HepG2 (cell line): ENCODE data around the gene ATP2C2. TPM values are rescaled to one million over a fixed set of nuclear protein-coding genes. Genes with fewer than 3 reads are reported as not detected.

Experiments used
- ATAC-seq: fragments of 200-7000 bp; cut with Tn5 transposase; 3 replicates; pipeline ENCODE4 v1.9.1; 2020; ENCODE audit warnings: mild to moderate bottlenecking, moderate library complexity
- BruUV-seq: library from RNA; stranded (reverse); fragments of 400-500 nt; replicated peaks from 2 replicates; lab custom pipeline; 2021; lab: Mats Ljungman, UMichigan
- CTCF ChIA-PET: fragments of 300-600 bp; formaldehyde crosslinking; extraction: SDS; loops from one replicate; lab custom pipeline; 2021; ENCODE audit warnings: low total read pairs, inconsistent platforms, low intra/inter-chr PET ratio; lab: Yijun Ruan, JAX
- POLR2A ChIA-PET: fragments of 350-600 bp; sonication (Branson Sonifier 250); formaldehyde crosslinking; loops from one replicate; lab custom pipeline; 2020; ENCODE audit warnings: antibody characterized with exemption, inconsistent platforms; lab: Yijun Ruan, JAX
- DNase-seq: peaks from one replicate; pipeline ENCODE4 v3.0.0-alpha.2; 2015; ENCODE audit warnings: low spot score
- FAIRE-seq: peaks from 3 replicates; lab custom pipeline; 2011; peaks lifted over from hg19 to GRCh38; lab: Jason Lieb, UNC
- H2AFZ ChIP-seq: one replicate; pipeline ENCODE4 v1.6.1; 2011; ENCODE audit warnings: low read length, inconsistent platforms
- H3K27ac ChIP-seq: fragments of 300-600 bp; 3 replicates; pipeline ENCODE4 v1.8.0; 2011; ENCODE audit warnings: mixed run types, mild to moderate bottlenecking, mixed read lengths, low read length, inconsistent platforms; ENCODE audit not compliant: insufficient read depth; ENCODE audit errors: extremely low read length
- H3K27me3 ChIP-seq, 2 experiments: fragments of 200-600 bp in 1 of 2; 2 replicates in 1 of 2; 3 replicates in 1 of 2; pipeline versions ENCODE4 v1.6.0 to v1.8.0; 2011; ENCODE audit warnings: low read length in 2 of 2, mild to moderate bottlenecking in 2 of 2, moderate library complexity in 2 of 2, inconsistent platforms in 1 of 2; ENCODE audit not compliant: insufficient read depth in 2 of 2, control insufficient read depth in 1 of 2
- H3K36me3 ChIP-seq, 2 experiments: fragments of 200-600 bp in 1 of 2; replicated peaks in 1 of 2; 2 replicates in 1 of 2; 3 replicates in 1 of 2; pipeline versions ENCODE4 v1.5.1 to v1.8.0; 2011; ENCODE audit warnings: low read length in 2 of 2, inconsistent platforms in 1 of 2; ENCODE audit not compliant: insufficient read depth in 2 of 2, control insufficient read depth in 1 of 2
- H3K4me1 ChIP-seq: 2 replicates; pipeline ENCODE4 v1.5.1; 2012; ENCODE audit warnings: low read length, inconsistent platforms; ENCODE audit not compliant: insufficient read depth
- H3K4me2 ChIP-seq: 2 replicates; pipeline ENCODE4 v1.6.0; 2011; ENCODE audit warnings: low read depth, low read length, inconsistent platforms
- H3K4me3 ChIP-seq, 3 experiments: fragments of 200-600 bp in 1 of 3; sonication (generic), shearing (Covaris generic) in 1 of 3; replicated peaks in 1 of 3; 2 replicates each; pipeline ENCODE4 v1.5.1; 2011 to 2016; ENCODE audit warnings: low read length in 3 of 3, inconsistent platforms in 2 of 3, low read depth in 2 of 3, mild to moderate bottlenecking in 2 of 3, control low read depth in 1 of 3, mixed read lengths in 1 of 3; ENCODE audit not compliant: insufficient read depth in 1 of 3
- H3K79me2 ChIP-seq: one replicate; pipeline ENCODE4 v1.6.1; 2011; ENCODE audit warnings: low read length, inconsistent platforms; ENCODE audit not compliant: insufficient read depth
- H3K9ac ChIP-seq: 2 replicates; pipeline ENCODE4 v1.6.0; 2011; ENCODE audit warnings: mild to moderate bottlenecking, low read depth, low read length, inconsistent platforms; ENCODE audit not compliant: insufficient read depth
- H3K9me3 ChIP-seq: 2 replicates; pipeline ENCODE4 v1.5.1; 2012; ENCODE audit warnings: mild to moderate bottlenecking, low read length
- H4K20me1 ChIP-seq: 2 replicates; pipeline ENCODE4 v1.6.0; 2011; ENCODE audit warnings: inconsistent platforms, mild to moderate bottlenecking, low read length, moderate library complexity; ENCODE audit not compliant: insufficient read depth
- BRCA1 ChIP-seq: sonication (generic); formaldehyde crosslinking; IDR thresholded peaks from 2 replicates; pipeline ENCODE4 v1.4.0; 2020; ENCODE audit warnings: missing genetic modification reagents
- CEBPG ChIP-seq: IDR thresholded peaks from 2 replicates; pipeline ENCODE4 v1.6.1; 2016
- ESRRA ChIP-seq: sonication (generic); formaldehyde crosslinking; IDR thresholded peaks from 2 replicates; pipeline ENCODE4 v1.5.1; 2020; ENCODE audit warnings: mild to moderate bottlenecking, low read depth, missing genetic modification reagents
- GABPA ChIP-seq, 2 experiments: IDR thresholded peaks; 2 replicates each; pipeline ENCODE4 v1.6.1; 2011 to 2016; ENCODE audit warnings: low read depth in 2 of 2, low read length in 1 of 2, missing biosample characterization in 1 of 2, missing genetic modification characterization in 1 of 2
- MEIS2 ChIP-seq: sonication (generic); formaldehyde crosslinking; IDR thresholded peaks from 2 replicates; pipeline ENCODE4 v1.9.0; 2021; ENCODE audit warnings: mild to moderate bottlenecking, missing genetic modification reagents
- MLLT10 ChIP-seq: sonication (generic); formaldehyde crosslinking; IDR thresholded peaks from 2 replicates; pipeline ENCODE4 v1.4.0; 2020; ENCODE audit warnings: missing genetic modification reagents
- SSRP1 ChIP-seq: IDR thresholded peaks from 2 replicates; pipeline ENCODE4 v1.6.1; 2016; ENCODE audit warnings: control low read depth
- TAF1 ChIP-seq: sonication (generic); formaldehyde crosslinking; IDR thresholded peaks from 2 replicates; pipeline ENCODE4 v1.4.0; 2020; ENCODE audit warnings: missing genetic modification reagents
- TAF15 ChIP-seq: fragments of 200-400 bp; formaldehyde crosslinking; IDR thresholded peaks from one replicate; pipeline ENCODE4 v1.6.1; 2018; ENCODE audit warnings: mild to moderate bottlenecking, low read depth, low read length; ENCODE audit not compliant: poor library complexity, severe bottlenecking
- ZNF121 ChIP-seq: sonication (generic); formaldehyde crosslinking; IDR thresholded peaks from 2 replicates; pipeline ENCODE4 v1.5.0; 2020; ENCODE audit warnings: mild to moderate bottlenecking, missing genetic modification reagents
- ZNF382 ChIP-seq: sonication (generic); formaldehyde crosslinking; IDR thresholded peaks from 2 replicates; pipeline ENCODE4 v1.5.0; 2020; ENCODE audit warnings: missing genetic modification reagents, mild to moderate bottlenecking, borderline replicate concordance
- ZNF432 ChIP-seq: sonication (generic); formaldehyde crosslinking; IDR thresholded peaks from 2 replicates; pipeline ENCODE4 v1.5.0; 2020; ENCODE audit warnings: missing genetic modification reagents, mild to moderate bottlenecking, borderline replicate concordance
- ZNF557 ChIP-seq: sonication (generic); formaldehyde crosslinking; IDR thresholded peaks from 2 replicates; pipeline ENCODE4 v1.4.0; 2020; ENCODE audit warnings: missing genetic modification reagents
- ZNF747 ChIP-seq: sonication (generic); formaldehyde crosslinking; IDR thresholded peaks from 2 replicates; pipeline ENCODE4 v1.8.1; 2023; ENCODE audit warnings: missing genetic modification reagents, mild to moderate bottlenecking, borderline replicate concordance
- WGBS: methylation state at CpG from one replicate; pipeline ENCODE4 v1.1.6; 2017; ENCODE audit warnings: low lambda C conversion rate; 5-methylcytosine and 5-hydroxymethylcytosine counted together
- in situ Hi-C: cut with HindIII; loops from 2 replicates; pipeline ENCODE4 v1.10.0; 2017; ENCODE audit warnings: low pct_unique_long_range_greater_than_20kb; ENCODE audit not compliant: extremely low pct_ligation_motif_present
- intact Hi-C: fragments of 100-400 bp; cut with micrococcal nuclease; formaldehyde crosslinking; loops from one replicate; pipeline ENCODE4 v1.10.0; 2022; ENCODE audit not compliant: unreplicated experiment
- polyA plus RNA-seq, 8 experiments: library from polyadenylated mRNA; depleted of rRNA in 3 of 8; stranded (reverse) in 7 of 8; unstranded in 1 of 8; fragments of >200 nt; fragmentation: Illumina TruSeq in 4 of 8; extraction: Trizol in 4 of 8; gene quantifications; 2 replicates each; pipeline versions ENCODE4 v1.2.1 to v1.2.3, GENCODE V29; 2011 to 2016; ENCODE audit warnings: low read depth in 4 of 8, missing spikeins in 1 of 8, mixed read lengths in 1 of 8; ENCODE audit not compliant: insufficient read depth in 1 of 8
- total RNA-seq, 5 experiments: library from RNA; depleted of rRNA; stranded (reverse); fragments of >200 nt; fragmentation: Illumina TruSeq; extraction: Trizol; gene quantifications; 2 replicates each; pipeline ENCODE4 v1.2.3, GENCODE V29; 2016; ENCODE audit warnings: low read depth in 1 of 5
- TF ChIP-seq, protein P1 (sequence below): sonication (generic); formaldehyde crosslinking; IDR thresholded peaks from 2 replicates; pipeline ENCODE4 v1.4.0; 2020; ENCODE audit warnings: missing genetic modification reagents

The ATP2C2 gene
- total and polyA plus RNA-seq, 2 of the 13 experiments (the other 11 are each of a cell fraction or from before 2014, with no cell fraction given) = 0.07 TPM; not detected in 1

DNA sequence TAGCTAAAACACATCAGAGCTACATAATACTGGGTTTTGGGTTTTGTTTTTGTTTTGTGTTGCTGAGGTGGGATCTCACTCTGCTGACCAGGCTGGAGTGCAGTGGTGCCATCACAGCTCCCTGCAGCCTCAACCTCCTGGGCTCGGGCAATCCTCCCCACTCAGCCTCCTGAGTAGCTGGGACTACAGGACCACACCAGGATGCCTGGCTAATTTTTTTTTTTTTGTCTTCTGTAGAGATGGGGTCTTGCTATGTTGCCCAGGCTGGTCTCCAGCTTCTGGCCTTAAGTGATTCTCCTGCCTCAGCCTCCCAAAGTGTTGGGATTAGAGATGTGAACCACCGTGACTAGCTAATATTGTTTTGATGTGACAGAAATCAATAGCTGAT lies 129.9 kb downstream of the ATP2C2 start:
- Histone ChIP-seq H3K4me1 (peaks cover 7% of the 10 kb centered on the region; the same call in 1 of the 2 replicates), H3K27me3 (no peaks in the 10 kb centered on the region), H4K20me1 (no peaks in the 10 kb centered on the region), H2AFZ (no peak overlapping the region), H3K36me3 (peaks cover 6 to 19% of the 10 kb centered on the region in 2 experiments; a peak in 3 of 5 replicates), H3K4me3 (no peak overlapping the region), H3K4me2 (no peak overlapping the region), H3K9me3 (0 out of 2 replicates have a peak, but pooled peaks cover 6% of the 10 kb centered on the region), H3K27ac (no peak overlapping the region), H3K9ac (no peak overlapping the region), H3K79me2 (no peaks in the 10 kb centered on the region)
- TF ChIP-seq ZNF557 (CRISPR knock-in tag) (no peak), ZNF121 (CRISPR knock-in tag) (peak; percentile 62; the same call in 1 of the 2 replicates)
- TF ChIP-seq, protein P1, sequence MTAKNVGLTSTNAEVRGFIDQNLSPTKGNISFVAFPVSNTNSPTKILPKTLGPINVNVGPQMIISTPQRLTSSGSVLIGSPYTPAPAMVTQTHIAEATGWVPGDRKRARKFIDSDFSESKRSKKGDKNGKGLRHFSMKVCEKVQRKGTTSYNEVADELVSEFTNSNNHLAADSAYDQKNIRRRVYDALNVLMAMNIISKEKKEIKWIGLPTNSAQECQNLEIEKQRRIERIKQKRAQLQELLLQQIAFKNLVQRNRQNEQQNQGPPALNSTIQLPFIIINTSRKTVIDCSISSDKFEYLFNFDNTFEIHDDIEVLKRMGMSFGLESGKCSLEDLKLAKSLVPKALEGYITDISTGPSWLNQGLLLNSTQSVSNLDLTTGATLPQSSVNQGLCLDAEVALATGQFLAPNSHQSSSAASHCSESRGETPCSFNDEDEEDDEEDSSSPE (CRISPR knock-in tag) = no peak
- no TSS peak for BruUV-seq
- CTCF ChIA-PET = no interaction called here
- in situ Hi-C loops (no loop called here), intact Hi-C loops (no loop called here)
- FAIRE-seq (no peak), DNase-seq (no peak), ATAC-seq (no peak)
- WGBS = 96% methylated on average over 2 of the region's 2 CpGs
- POLR2A ChIA-PET = no interaction called here

DNA sequence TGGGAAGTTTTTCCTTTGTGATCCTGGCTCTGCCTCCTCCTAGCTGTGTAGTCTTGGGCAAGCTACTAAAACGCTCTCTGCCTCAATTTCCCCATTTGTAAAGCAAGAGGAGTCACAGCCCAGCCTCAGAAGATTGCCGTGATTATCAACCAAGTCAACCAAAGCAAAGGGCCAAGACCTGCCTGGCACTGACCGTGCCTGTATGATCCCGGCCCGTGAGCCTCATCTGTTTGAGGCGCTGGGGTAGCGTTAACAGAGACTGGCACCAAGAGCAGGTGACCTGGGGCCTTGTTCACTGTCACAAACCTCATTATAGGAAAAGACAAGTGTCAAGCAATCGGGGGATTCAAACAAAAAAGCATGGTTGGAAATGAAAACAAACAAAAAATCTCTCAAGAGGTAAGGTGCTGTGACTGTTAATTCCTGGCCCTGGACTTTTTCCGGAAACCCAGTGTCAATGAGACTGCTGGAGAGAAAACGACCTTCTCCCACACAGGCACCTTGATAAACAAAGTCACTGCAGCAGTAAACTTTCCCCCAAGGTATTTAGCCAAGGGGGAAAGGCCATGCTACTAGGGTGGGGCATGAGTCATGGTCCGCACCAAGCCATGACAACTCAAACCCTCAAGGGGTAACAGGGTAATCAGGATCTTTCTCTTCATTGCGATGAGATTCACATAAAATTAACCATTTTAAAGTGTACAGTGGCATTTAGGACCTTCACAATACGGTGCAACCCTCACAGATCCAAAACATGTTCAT lies 130.7 kb downstream of the ATP2C2 start:
- Histone ChIP-seq H3K9ac (no peak overlapping the region), H3K4me2 (no peak overlapping the region), H2AFZ (no peak overlapping the region), H3K36me3 (peaks cover 6 to 16% of the 10 kb centered on the region in 2 experiments; a peak in 3 of 5 replicates), H4K20me1 (no peaks in the 10 kb centered on the region), H3K9me3 (no peaks in the 10 kb centered on the region), H3K4me1 (peaks cover 14% of the 10 kb centered on the region), H3K79me2 (peaks cover 1% of the 10 kb centered on the region), H3K27ac (no peak overlapping the region), H3K27me3 (no peaks in the 10 kb centered on the region), H3K4me3 (no peak overlapping the region)
- ChIA-PET CTCF (no interaction called here), POLR2A (no interaction called here)
- no peak for TF ChIP-seq ZNF382 (CRISPR knock-in tag)
- TF ChIP-seq CEBPG (CRISPR knock-in tag) = no peak
- TF ChIP-seq ZNF432 (CRISPR knock-in tag) = no peak
- TF ChIP-seq MLLT10 (CRISPR knock-in tag) = no peak
- TF ChIP-seq BRCA1 (CRISPR knock-in tag) = no peak
- TF ChIP-seq GABPA (IDR thresholded peaks at IDR 0.05; ENCODE audit: low read depth, low read length) = no peak
- TF ChIP-seq GABPA (CRISPR knock-in tag; IDR thresholded peaks at IDR 0.05; ENCODE audit: low read depth) = no peak
- no peak for TF ChIP-seq ZNF747 (CRISPR knock-in tag)
- TF ChIP-seq ESRRA (CRISPR knock-in tag) = no peak
- no peak for TF ChIP-seq TAF1
- no peak for TF ChIP-seq MEIS2 (CRISPR knock-in tag)
- TF ChIP-seq SSRP1 (CRISPR knock-in tag) = no peak
- TF ChIP-seq TAF15 = no peak
- in situ Hi-C loops = no loop called here
- no peak for DNase-seq
- WGBS = 90% methylated on average over 13 of the region's 13 CpGs
- BruUV-seq = no TSS peak
- intact Hi-C loops = no loop called here
- ATAC-seq = no peak
- FAIRE-seq = no peak
